ENCODE measurements around the gene DYNLL1. TPM values are rescaled to one million over a fixed set of nuclear protein-coding genes. Genes with fewer than 3 reads are reported as not detected.
A peak's percentile ranks its signal among the peaks of the same experiment; 100 is the strongest.

Gene DYNLL1
- total and polyA plus RNA-seq, 7 experiments from 2014 or later = 35.0 to 301 (median 75.5) TPM

- intact Hi-C loops (cut with micrococcal nuclease) = loop anchor here (2.0 to 10.0 kb wide), 4 partner anchors 17 to 929 kb away; partner anchors contain the start of genes ACADS (in 1 of the 2) and PRKAB1 (in 1 of the 2)
- peak overlapping the region; percentile 97 for H3K27ac ChIP-seq (ENCODE audit: low read depth, low read length)
- Mint-ChIP-seq H3K4me1 (peaks cover 40 to 66% (median 60%) of the 10 kb centered on the region in 7 donors), H3K36me3 (peaks cover 0 to 23% (median 5%) of the 10 kb centered on the region in 5 donors), H3K27me3 (peaks cover 0 to 2% (median 0%) of the 10 kb centered on the region in 5 donors), H3K9me3 (peaks cover 0 to 2% (median 0%) of the 10 kb centered on the region in 11 donors), H3K27ac (peak overlapping the region; percentile 28 to 94 (median 90)), H3K4me3 (peak overlapping the region; percentile 87 to 98 (median 96))
- H3K4me3 ChIP-seq (ENCODE audit: low read length) = peak overlapping the region; percentile 92
- no peaks in the 10 kb centered on the region for H3K27me3 ChIP-seq (ENCODE audit: control insufficient read depth in 2 of 2, insufficient read depth in 2 of 2, low read length in 2 of 2)
- H3K4me1 ChIP-seq (ENCODE audit: control insufficient read depth in 2 of 2, insufficient read depth in 2 of 2, low read length in 2 of 2) = peaks cover 39 to 43% of the 10 kb centered on the region in 2 donors
- DNase-seq (peak in 7 of 9 donors; percentile 15 to 39 (median 27)), ATAC-seq (peak; percentile 17)
- no peaks in the 10 kb centered on the region for H3K9me3 ChIP-seq (ENCODE audit: control insufficient read depth in 2 of 3, low read length in 3 of 3)
- CTCF ChIA-PET = interaction anchor here (0.5 to 0.7 kb wide), 4 partner anchors 14 to 129 kb away, joined by 3 to 7 read pairs (median 4); no protein-coding TSS in a partner anchor
- H3K36me3 ChIP-seq (ENCODE audit: control insufficient read depth in 2 of 3, insufficient read depth in 3 of 3, low read length in 3 of 3) = peaks cover 0 to 13% (median 0%) of the 10 kb centered on the region in 3 experiments
- POLR2A ChIA-PET = interaction anchor here (0.6 to 3.8 kb wide), 9 partner anchors 8 to 1731 kb away, joined by 3 to 26 read pairs (median 4); partner anchors contain the start of genes DYNLL1, POP5 and RPLP0
These were observed 40.3 kb downstream of the DYNLL1 start for GRCh38 chr12:120536064-120536791.

GRCh38 chr12:120537856-120538220, 41.9 kb downstream of the DYNLL1 start:
- ChIA-PET CTCF (no interaction called here), POLR2A (interaction anchor here (0.6 to 3.8 kb wide), 6 partner anchors 9 to 43 kb away, joined by 4 to 26 read pairs (median 5); partner anchors contain the start of genes COQ5 and POP5)
- DNase-seq = no peak
- H3K9me3 Mint-ChIP-seq = no peaks in the 10 kb centered on the region
- H3K36me3 Mint-ChIP-seq = peaks cover 0 to 23% (median 5%) of the 10 kb centered on the region in 5 donors
- intact Hi-C loops (cut with micrococcal nuclease) = loop anchor here (2.0 to 10.0 kb wide), 4 partner anchors 15 to 927 kb away; partner anchors contain the start of genes ACADS (in 1 of the 2) and PRKAB1 (in 1 of the 2)
- peak overlapping the region in 8 of 9 donors; percentile 54 to 81 (median 74) for H3K27ac Mint-ChIP-seq
- no peaks in the 10 kb centered on the region for H3K9me3 ChIP-seq (ENCODE audit: control insufficient read depth in 2 of 3, low read length in 3 of 3)
- peaks cover 0 to 16% (median 0%) of the 10 kb centered on the region in 3 experiments for H3K36me3 ChIP-seq (ENCODE audit: control insufficient read depth in 2 of 3, insufficient read depth in 3 of 3, low read length in 3 of 3)
- ATAC-seq = no peak
- H3K4me1 ChIP-seq (ENCODE audit: control insufficient read depth in 2 of 2, insufficient read depth in 2 of 2, low read length in 2 of 2) = peaks cover 43 to 44% of the 10 kb centered on the region in 2 donors
- H3K4me3 Mint-ChIP-seq = peak overlapping the region; percentile 34 to 98 (median 96)
- H3K4me1 Mint-ChIP-seq = peaks cover 51 to 78% (median 60%) of the 10 kb centered on the region in 7 donors
- H3K4me3 ChIP-seq (ENCODE audit: low read length) = peak overlapping the region; percentile 26
- peak overlapping the region; percentile 50 for H3K27ac ChIP-seq (ENCODE audit: low read depth, low read length)
- peaks cover 0 to 2% (median 0%) of the 10 kb centered on the region in 5 donors for H3K27me3 Mint-ChIP-seq
- no peaks in the 10 kb centered on the region for H3K27me3 ChIP-seq (ENCODE audit: control insufficient read depth in 2 of 2, insufficient read depth in 2 of 2, low read length in 2 of 2)

- peak overlapping the region; percentile 50 for H3K27ac ChIP-seq (ENCODE audit: low read depth, low read length)
- H3K4me1 ChIP-seq (ENCODE audit: control insufficient read depth in 2 of 2, insufficient read depth in 2 of 2, low read length in 2 of 2) = peaks cover 43 to 44% of the 10 kb centered on the region in 2 donors
- ATAC-seq = peak; percentile 25
These were observed 42.6 kb downstream of the DYNLL1 start for GRCh38 chr12:120538281-120539156.

DNA sequence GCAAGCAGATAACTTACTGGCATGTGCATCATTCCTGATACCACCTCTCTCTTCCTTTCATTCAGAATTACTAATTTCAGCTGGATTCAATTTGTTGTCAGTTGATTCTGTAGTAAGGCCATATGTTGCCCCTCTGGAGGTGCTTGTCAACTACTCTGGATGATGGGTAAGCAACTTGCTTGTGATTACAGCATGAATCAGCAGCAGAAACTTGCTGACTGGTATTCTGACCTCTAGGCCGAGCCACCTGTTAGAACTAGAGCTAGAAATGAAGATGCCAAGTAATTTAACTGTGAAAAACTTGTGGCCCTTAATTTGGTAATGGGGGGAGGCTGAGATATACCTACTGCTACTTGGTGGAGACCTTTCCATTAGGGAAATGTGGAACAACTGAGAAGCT, 43.4 kb downstream of the DYNLL1 start:
- peaks cover 43 to 50% of the 10 kb centered on the region in 2 donors for H3K4me1 ChIP-seq (ENCODE audit: control insufficient read depth in 2 of 2, insufficient read depth in 2 of 2, low read length in 2 of 2)
- H3K27ac ChIP-seq (ENCODE audit: low read depth, low read length) = no peak overlapping the region
- peaks cover 52 to 86% (median 60%) of the 10 kb centered on the region in 7 donors for H3K4me1 Mint-ChIP-seq
- peaks cover 0 to 15% (median 0%) of the 10 kb centered on the region in 3 experiments for H3K36me3 ChIP-seq (ENCODE audit: control insufficient read depth in 2 of 3, insufficient read depth in 3 of 3, low read length in 3 of 3)
- no peak overlapping the region for H3K4me3 ChIP-seq (ENCODE audit: low read length)
- no peaks in the 10 kb centered on the region for H3K9me3 Mint-ChIP-seq
- peaks cover 0 to 23% (median 5%) of the 10 kb centered on the region in 5 donors for H3K36me3 Mint-ChIP-seq
- peak overlapping the region; percentile 76 to 98 (median 96) for H3K4me3 Mint-ChIP-seq
- no peaks in the 10 kb centered on the region for H3K27me3 ChIP-seq (ENCODE audit: control insufficient read depth in 2 of 2, insufficient read depth in 2 of 2, low read length in 2 of 2)
- intact Hi-C loops (cut with micrococcal nuclease) = loop anchor here (5.0 to 10.0 kb wide), 3 partner anchors 188 to 925 kb away; partner anchors contain the start of genes ACADS (in 1 of the 2) and PRKAB1 (in 1 of the 2)
- H3K27me3 Mint-ChIP-seq = no peaks in the 10 kb centered on the region
- ATAC-seq (no peak), DNase-seq (no peak)
- H3K27ac Mint-ChIP-seq = peak overlapping the region in 8 of 9 donors; percentile 8 to 81 (median 64)
- ChIA-PET POLR2A (no interaction called here), CTCF (interaction anchor here (0.7 kb wide), 1 partner anchor 23 kb away, joined by 4 read pairs; no protein-coding TSS in a partner anchor)
- H3K9me3 ChIP-seq (ENCODE audit: control insufficient read depth in 2 of 3, low read length in 3 of 3) = no peaks in the 10 kb centered on the region

More at GRCh38 chr12:120538281-120539156, 42.6 kb downstream of the DYNLL1 start:
- intact Hi-C loops (cut with micrococcal nuclease) = loop anchor here (5.0 to 10.0 kb wide), 3 partner anchors 189 to 926 kb away; partner anchors contain the start of genes ACADS (in 1 of the 2) and PRKAB1 (in 1 of the 2)
- no peak for DNase-seq
- peak overlapping the region; percentile 26 for H3K4me3 ChIP-seq (ENCODE audit: low read length)
- no peaks in the 10 kb centered on the region for H3K9me3 Mint-ChIP-seq
- H3K4me3 Mint-ChIP-seq = peak overlapping the region; percentile 76 to 98 (median 96)
- H3K36me3 ChIP-seq (ENCODE audit: control insufficient read depth in 2 of 3, insufficient read depth in 3 of 3, low read length in 3 of 3) = peaks cover 0 to 17% (median 0%) of the 10 kb centered on the region in 3 experiments
- peaks cover 0 to 2% (median 0%) of the 10 kb centered on the region in 5 donors for H3K27me3 Mint-ChIP-seq
- H3K27ac Mint-ChIP-seq = peak overlapping the region; percentile 12 to 81 (median 73)
- POLR2A ChIA-PET = interaction anchor here (1.1 to 3.8 kb wide), 5 partner anchors 10 to 43 kb away, joined by 4 to 26 read pairs (median 5); partner anchors contain the start of genes COQ5 and POP5
- CTCF ChIA-PET = no interaction called here
- no peaks in the 10 kb centered on the region for H3K27me3 ChIP-seq (ENCODE audit: control insufficient read depth in 2 of 2, insufficient read depth in 2 of 2, low read length in 2 of 2)
- H3K9me3 ChIP-seq (ENCODE audit: control insufficient read depth in 2 of 3, low read length in 3 of 3) = no peaks in the 10 kb centered on the region
- peaks cover 0 to 23% (median 5%) of the 10 kb centered on the region in 5 donors for H3K36me3 Mint-ChIP-seq
- H3K4me1 Mint-ChIP-seq = peaks cover 50 to 78% (median 61%) of the 10 kb centered on the region in 7 donors

DNA sequence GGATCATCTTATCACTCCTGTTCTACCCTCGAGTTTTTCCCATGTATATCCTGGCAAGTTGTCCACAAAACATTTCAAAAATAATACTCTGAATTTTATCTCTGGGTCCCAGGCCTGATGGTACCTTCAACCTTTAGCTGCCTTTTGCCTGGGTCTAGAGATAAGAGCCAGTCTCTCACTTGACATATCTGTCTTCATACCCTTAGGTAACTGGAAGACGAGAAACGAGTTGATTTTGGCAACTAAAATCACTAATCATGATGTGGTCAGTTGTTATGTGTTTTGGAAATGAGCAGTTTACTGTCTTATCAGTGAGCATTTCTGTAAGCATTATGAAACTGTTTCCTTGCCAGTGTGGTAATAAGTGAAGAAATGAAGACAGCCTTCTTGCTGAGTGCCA, 44.5 kb downstream of the DYNLL1 start:
- CTCF ChIA-PET = no interaction called here
- Histone ChIP-seq H3K4me3 (ENCODE audit: low read length) (no peak overlapping the region), H3K4me1 (ENCODE audit: control insufficient read depth in 2 of 2, insufficient read depth in 2 of 2, low read length in 2 of 2) (peaks cover 39 to 50% of the 10 kb centered on the region in 2 donors), H3K36me3 (ENCODE audit: control insufficient read depth in 2 of 3, insufficient read depth in 3 of 3, low read length in 3 of 3) (peaks cover 0 to 9% (median 0%) of the 10 kb centered on the region in 3 experiments), H3K9me3 (ENCODE audit: control insufficient read depth in 2 of 3, low read length in 3 of 3) (no peaks in the 10 kb centered on the region), H3K27ac (ENCODE audit: low read depth, low read length) (no peak overlapping the region), H3K27me3 (ENCODE audit: control insufficient read depth in 2 of 2, insufficient read depth in 2 of 2, low read length in 2 of 2) (no peaks in the 10 kb centered on the region)
- peak overlapping the region in 7 of 10 donors; percentile 21 to 88 (median 45) for H3K4me3 Mint-ChIP-seq
- peaks cover 54 to 89% (median 66%) of the 10 kb centered on the region in 7 donors for H3K4me1 Mint-ChIP-seq
- H3K36me3 Mint-ChIP-seq = peaks cover 0 to 19% (median 5%) of the 10 kb centered on the region in 5 donors
- no peaks in the 10 kb centered on the region for H3K27me3 Mint-ChIP-seq
- POLR2A ChIA-PET = no interaction called here
- H3K27ac Mint-ChIP-seq = peak overlapping the region in 3 of 9 donors; percentile 12 to 63 (median 32)
- H3K9me3 Mint-ChIP-seq = no peaks in the 10 kb centered on the region
- intact Hi-C loops (cut with micrococcal nuclease) = no loop called here
- peak; percentile 56 for ATAC-seq
- no peak for DNase-seq

Measured in naive thymus-derived CD4-positive, alpha-beta T cell (primary cell).